Memory B cell (primary cell): Measurements from ENCODE around the gene OR2AE1.
"Not testable (repeated sequence)": the region's sequence is repeated elsewhere in the genome, so short reads cannot be mapped to it uniquely, and the experiment has no call there.

Experiments
- ATAC-seq: fragments of 150-1000 bp; cut with Tn5 transposase; 2 replicates; pipeline ENCODE4 v1.10.0; 2021; ENCODE audit warnings: low read depth, mild to moderate bottlenecking, moderate library complexity
- DNase-seq, 2 donors: peaks; one replicate each; pipeline ENCODE4 v3.0.0; 2022; ENCODE audit warnings: low spot score in 2 of 2
- H3K27ac Mint-ChIP-seq: one replicate; pipeline ENCODE4 v1.8.0; 2022; ENCODE audit warnings: mild to moderate bottlenecking, moderate library complexity, mixed read lengths
- H3K27me3 Mint-ChIP-seq: one replicate; pipeline ENCODE4 v1.8.0; 2022; ENCODE audit warnings: mixed read lengths
- H3K36me3 Mint-ChIP-seq: one replicate; pipeline ENCODE4 v1.8.0; 2022; ENCODE audit warnings: mild to moderate bottlenecking, mixed read lengths
- H3K4me1 Mint-ChIP-seq: one replicate; pipeline ENCODE4 v1.8.0; 2022; ENCODE audit warnings: mixed read lengths
- H3K4me3 Mint-ChIP-seq: one replicate; pipeline ENCODE4 v1.8.0; 2022; ENCODE audit warnings: mild to moderate bottlenecking, moderate library complexity, mixed read lengths
- H3K9me3 Mint-ChIP-seq: one replicate; pipeline ENCODE4 v1.8.0; 2022; ENCODE audit warnings: mixed read lengths

Gene OR2AE1

GRCh38 chr7:99890348-99890747 lies 13.5 kb upstream of the OR2AE1 start:
- not testable (repeated sequence) for DNase-seq, H3K4me1 Mint-ChIP-seq, H3K9me3 Mint-ChIP-seq, ATAC-seq, H3K27me3 Mint-ChIP-seq, H3K27ac Mint-ChIP-seq, H3K4me3 Mint-ChIP-seq
- H3K36me3 Mint-ChIP-seq: peaks cover 36% of the 10 kb centered on the region

- not testable (repeated sequence) for H3K4me3 Mint-ChIP-seq, H3K9me3 Mint-ChIP-seq, H3K4me1 Mint-ChIP-seq, H3K27me3 Mint-ChIP-seq, DNase-seq, H3K27ac Mint-ChIP-seq, ATAC-seq
- H3K36me3 Mint-ChIP-seq: peaks cover 40% of the 10 kb centered on the region
Observed at GRCh38 chr7:99888366-99888765, 11.5 kb upstream of the OR2AE1 start.

GRCh38 chr7:99881370-99881769 lies 4.5 kb upstream of the OR2AE1 start:
- Mint-ChIP-seq H3K9me3 (peaks cover 6% of the 10 kb centered on the region), H3K27ac (no peak overlapping the region), H3K4me3 (no peak overlapping the region), H3K4me1 (no peaks in the 10 kb centered on the region), H3K36me3 (peaks cover 18% of the 10 kb centered on the region), H3K27me3 (no peaks in the 10 kb centered on the region)
- DNase-seq (no peak), ATAC-seq (no peak)

DNA sequence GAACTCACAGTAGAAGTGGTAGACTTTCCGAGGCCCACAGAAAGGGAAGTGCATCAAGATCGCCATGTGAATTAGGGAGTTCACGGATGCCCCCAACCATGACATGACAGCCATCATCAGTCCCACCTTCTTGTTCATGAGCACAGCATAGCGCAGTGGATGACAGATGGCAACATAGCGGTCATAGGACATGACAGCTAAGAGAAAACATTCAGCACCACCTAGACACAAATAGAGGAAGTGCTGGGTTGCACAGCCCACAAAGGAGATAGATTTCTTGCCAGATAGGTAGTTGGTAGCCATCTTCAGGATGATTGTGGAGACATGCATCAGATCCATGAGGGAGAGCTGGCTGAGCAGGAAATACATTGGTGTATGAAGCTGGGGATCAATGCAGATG lies 342 bp downstream of the OR2AE1 start:
- Mint-ChIP-seq H3K4me1 (no peaks in the 10 kb centered on the region), H3K36me3 (peaks cover 11% of the 10 kb centered on the region), H3K9me3 (no peaks in the 10 kb centered on the region)

GRCh38 chr7:99868246-99868645 lies 8.6 kb downstream of the OR2AE1 start:
- Mint-ChIP-seq H3K4me3 (no peak overlapping the region), H3K27me3 (peaks cover 7% of the 10 kb centered on the region), H3K4me1 (no peaks in the 10 kb centered on the region), H3K27ac (no peak overlapping the region), H3K36me3 (peaks cover 5% of the 10 kb centered on the region), H3K9me3 (peaks cover 4% of the 10 kb centered on the region)
- no peak for DNase-seq
- ATAC-seq: no peak

More for the DNA sequence above, 342 bp downstream of the OR2AE1 start:
- Mint-ChIP-seq H3K4me3 (no peak overlapping the region), H3K27me3 (peaks cover under 1% of the 10 kb centered on the region), H3K27ac (no peak overlapping the region)
- DNase-seq (no peak), ATAC-seq (no peak)

GRCh38 chr7:99867477-99867876 lies 9.4 kb downstream of the OR2AE1 start:
- not testable (repeated sequence) for H3K27me3 Mint-ChIP-seq, H3K36me3 Mint-ChIP-seq, H3K4me1 Mint-ChIP-seq, H3K27ac Mint-ChIP-seq, H3K9me3 Mint-ChIP-seq, H3K4me3 Mint-ChIP-seq, DNase-seq, ATAC-seq

- no peak overlapping the region for H3K27ac Mint-ChIP-seq
- H3K36me3 Mint-ChIP-seq: peaks cover 4% of the 10 kb centered on the region
- peaks cover 15% of the 10 kb centered on the region for H3K27me3 Mint-ChIP-seq
- peaks cover 4% of the 10 kb centered on the region for H3K9me3 Mint-ChIP-seq
- ATAC-seq (no peak), DNase-seq (no peak)
- H3K4me3 Mint-ChIP-seq: no peak overlapping the region
- H3K4me1 Mint-ChIP-seq: no peaks in the 10 kb centered on the region
Observed at GRCh38 chr7:99863847-99864440, 12.9 kb downstream of the OR2AE1 start.

- Mint-ChIP-seq H3K4me1 (no peaks in the 10 kb centered on the region), H3K27me3 (peaks cover 13% of the 10 kb centered on the region)
- ATAC-seq: no peak
Observed at GRCh38 chr7:99860281-99861127, 16.3 kb downstream of the OR2AE1 start.

GRCh38 chr7:99855236-99855635 lies 21.6 kb downstream of the OR2AE1 start:
- Mint-ChIP-seq H3K4me3 (no peak overlapping the region), H3K36me3 (no peaks in the 10 kb centered on the region), H3K9me3 (no peaks in the 10 kb centered on the region), H3K27me3 (peaks cover 12% of the 10 kb centered on the region), H3K4me1 (no peaks in the 10 kb centered on the region), H3K27ac (no peak overlapping the region)
- DNase-seq (no peak), ATAC-seq (no peak)

More at GRCh38 chr7:99860281-99861127, 16.3 kb downstream of the OR2AE1 start:
- DNase-seq: no peak
- Mint-ChIP-seq H3K36me3 (no peaks in the 10 kb centered on the region), H3K4me3 (no peak overlapping the region), H3K27ac (no peak overlapping the region), H3K9me3 (no peaks in the 10 kb centered on the region)

DNA sequence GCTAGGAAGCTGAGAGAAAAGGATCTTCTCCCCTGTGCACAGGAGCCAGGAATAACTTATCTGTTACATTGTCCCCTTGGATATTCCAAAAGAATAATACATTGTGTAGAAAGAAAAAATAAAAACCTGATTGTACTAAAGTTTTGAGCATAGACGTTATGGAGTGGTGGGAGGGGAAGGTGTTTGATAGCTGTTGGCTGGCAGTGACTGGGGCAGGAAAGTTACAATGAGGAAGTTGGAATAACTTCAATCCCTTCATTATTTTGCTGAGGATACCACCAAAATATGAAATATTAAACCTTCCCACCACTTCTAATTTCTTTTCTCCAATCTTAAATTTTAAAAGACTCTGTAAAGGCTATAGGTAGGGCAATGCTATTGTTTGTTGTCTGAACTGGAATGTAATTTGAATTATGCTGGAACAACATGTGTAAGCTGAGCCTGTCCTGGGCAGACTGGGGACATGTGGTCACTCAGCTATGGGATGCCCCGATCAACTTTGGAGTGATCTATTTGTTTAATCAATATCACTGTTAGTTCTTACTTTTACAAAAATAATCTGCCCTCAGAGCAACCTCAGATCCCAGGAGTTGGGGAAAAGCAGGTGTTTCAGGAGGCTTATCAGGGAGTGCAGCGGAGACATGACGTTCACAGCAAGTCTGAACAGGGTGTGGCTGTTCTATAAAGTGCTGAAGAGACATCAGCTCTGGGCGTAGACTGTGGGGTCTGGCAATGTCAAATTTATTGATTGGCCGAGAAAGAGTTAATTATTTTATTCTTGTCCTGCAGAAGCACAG lies 28.2 kb downstream of the OR2AE1 start:
- H3K9me3 Mint-ChIP-seq: no peaks in the 10 kb centered on the region
- H3K27ac Mint-ChIP-seq: no peak overlapping the region
- ATAC-seq (no peak), DNase-seq (no peak)
- no peaks in the 10 kb centered on the region for H3K36me3 Mint-ChIP-seq
- H3K27me3 Mint-ChIP-seq: peaks cover 6% of the 10 kb centered on the region
- H3K4me1 Mint-ChIP-seq: no peaks in the 10 kb centered on the region
- H3K4me3 Mint-ChIP-seq: no peak overlapping the region

DNA sequence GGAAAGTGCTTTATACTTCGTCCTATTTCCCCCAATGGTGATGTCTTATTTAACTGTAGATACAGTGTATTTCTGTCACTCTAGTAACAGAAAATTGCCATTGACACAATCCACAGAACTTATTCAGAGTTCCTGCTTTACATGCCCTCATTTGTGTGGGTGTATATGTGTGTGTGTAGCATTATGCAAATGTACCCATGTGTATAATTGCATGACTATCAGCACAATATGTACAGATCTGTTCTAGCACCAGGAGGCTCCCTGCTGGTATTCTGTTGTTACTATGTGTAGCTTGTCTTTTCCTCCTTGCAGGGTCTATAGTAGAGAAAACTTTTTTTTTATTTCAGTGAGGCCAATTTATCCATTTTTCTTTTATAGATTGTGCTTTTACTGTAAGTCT lies 32.5 kb downstream of the OR2AE1 start:
- no peaks in the 10 kb centered on the region for H3K9me3 Mint-ChIP-seq
- no peaks in the 10 kb centered on the region for H3K36me3 Mint-ChIP-seq
- no peak overlapping the region for H3K4me3 Mint-ChIP-seq
- peaks cover 6% of the 10 kb centered on the region for H3K27me3 Mint-ChIP-seq
- DNase-seq (no peak), ATAC-seq (no peak)
- H3K4me1 Mint-ChIP-seq: no peaks in the 10 kb centered on the region
- H3K27ac Mint-ChIP-seq: no peak overlapping the region

DNA sequence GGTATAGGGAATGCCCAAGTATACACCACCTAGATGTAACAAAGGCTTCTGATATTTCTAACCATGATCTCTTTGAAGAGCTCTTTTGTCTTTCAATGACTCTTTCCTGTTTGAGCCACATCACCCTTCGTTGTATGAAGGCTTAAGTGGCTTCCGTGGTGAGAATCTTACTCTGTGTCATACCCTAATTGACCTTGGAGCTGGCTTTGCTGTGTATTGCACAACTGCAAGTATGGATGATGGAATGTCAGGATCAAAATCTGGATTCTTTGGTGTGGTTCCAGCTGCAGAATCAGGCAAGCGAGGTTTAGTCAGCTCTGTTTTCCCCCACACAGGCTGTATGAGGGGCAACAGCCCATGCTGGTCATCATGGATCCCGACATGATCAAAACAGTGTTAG lies 33.0 kb downstream of the OR2AE1 start:
- Mint-ChIP-seq H3K4me1 (no peaks in the 10 kb centered on the region), H3K27me3 (peaks cover 6% of the 10 kb centered on the region), H3K4me3 (no peak overlapping the region), H3K9me3 (no peaks in the 10 kb centered on the region), H3K27ac (no peak overlapping the region), H3K36me3 (no peaks in the 10 kb centered on the region)
- DNase-seq: no peak
- no peak for ATAC-seq

DNA sequence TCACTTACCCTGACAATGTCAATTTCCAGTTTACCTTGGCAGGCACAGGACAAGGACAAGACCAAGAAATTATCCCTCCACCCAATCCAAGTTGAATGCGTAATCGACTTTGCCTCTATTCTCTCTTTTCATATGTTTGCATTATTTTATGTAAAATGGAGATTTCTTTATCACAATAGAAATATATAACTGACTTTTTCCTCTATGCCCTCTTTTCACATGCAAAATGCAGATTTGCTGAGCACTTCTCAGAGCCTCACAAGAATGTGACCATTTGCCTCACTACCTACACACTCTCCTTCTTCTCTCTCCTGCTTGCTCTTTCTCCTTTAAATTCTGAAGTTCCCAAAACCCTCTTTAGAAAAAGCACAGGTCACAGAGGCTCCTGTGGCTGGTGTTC lies 33.9 kb downstream of the OR2AE1 start:
- Mint-ChIP-seq H3K27ac (no peak overlapping the region), H3K9me3 (no peaks in the 10 kb centered on the region), H3K27me3 (peaks cover 2% of the 10 kb centered on the region)

More for the DNA sequence above, 33.9 kb downstream of the OR2AE1 start:
- Mint-ChIP-seq H3K4me3 (no peak overlapping the region), H3K36me3 (no peaks in the 10 kb centered on the region), H3K4me1 (peaks cover under 1% of the 10 kb centered on the region)
- ATAC-seq: no peak
- DNase-seq: no peak
